ENCODE results near the gene INS. TPM values are rescaled to one million over a fixed set of nuclear protein-coding genes. Genes with fewer than 3 reads are reported as not detected.

Gene INS
- total RNA-seq (ENCODE audit: low replicate concordance): not detected in 2 replicates

DNA sequence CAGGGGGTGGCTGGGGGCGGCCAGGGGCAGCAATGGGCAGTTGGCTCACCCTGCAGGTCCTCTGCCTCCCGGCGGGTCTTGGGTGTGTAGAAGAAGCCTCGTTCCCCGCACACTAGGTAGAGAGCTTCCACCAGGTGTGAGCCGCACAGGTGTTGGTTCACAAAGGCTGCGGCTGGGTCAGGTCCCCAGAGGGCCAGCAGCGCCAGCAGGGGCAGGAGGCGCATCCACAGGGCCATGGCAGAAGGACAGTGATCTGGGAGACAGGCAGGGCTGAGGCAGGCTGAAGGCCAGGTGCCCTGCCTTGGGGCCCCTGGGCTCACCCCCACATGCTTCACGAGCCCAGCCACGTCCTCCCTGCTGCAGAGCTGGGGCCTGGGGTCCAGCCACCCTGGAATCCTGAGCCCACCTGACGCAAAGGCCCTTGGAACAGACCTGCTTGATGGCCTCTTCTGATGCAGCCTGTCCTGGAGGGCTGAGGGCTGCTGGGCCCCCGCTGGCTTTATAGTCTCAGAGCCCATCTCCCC is at the start of gene INS:
Gene INS, minus strand, starts transcription at position 474 of the 524 bp plus-strand sequence. Its CDS starts 238 bp downstream, at position 236.

DNA sequence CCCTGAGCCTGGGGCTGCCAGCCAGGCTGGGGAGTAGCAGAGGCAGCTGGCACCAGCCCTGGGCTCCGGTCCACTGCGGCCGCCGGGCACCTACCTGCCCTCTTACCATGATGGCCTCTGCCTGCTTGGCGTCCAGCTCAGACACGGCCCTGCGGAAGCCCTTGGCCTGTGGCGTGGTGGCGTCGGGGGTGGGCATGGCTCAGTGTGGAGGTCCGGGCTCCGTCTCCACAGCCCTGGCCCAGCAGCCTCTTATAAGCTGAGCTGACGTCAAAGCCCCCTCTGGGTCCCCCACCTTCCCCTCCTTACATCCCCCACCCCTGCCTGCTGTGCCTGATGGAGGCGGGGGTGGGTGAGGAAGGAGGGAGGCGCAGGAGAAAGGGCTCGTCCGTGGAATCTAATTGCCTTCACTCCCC is 10.6 kb upstream of the INS start, which contains the start of gene TH:
Gene TH, minus strand, starts transcription at position 225 of the 413 bp plus-strand sequence. Its CDS starts 29 bp downstream, at position 196.

DNA sequence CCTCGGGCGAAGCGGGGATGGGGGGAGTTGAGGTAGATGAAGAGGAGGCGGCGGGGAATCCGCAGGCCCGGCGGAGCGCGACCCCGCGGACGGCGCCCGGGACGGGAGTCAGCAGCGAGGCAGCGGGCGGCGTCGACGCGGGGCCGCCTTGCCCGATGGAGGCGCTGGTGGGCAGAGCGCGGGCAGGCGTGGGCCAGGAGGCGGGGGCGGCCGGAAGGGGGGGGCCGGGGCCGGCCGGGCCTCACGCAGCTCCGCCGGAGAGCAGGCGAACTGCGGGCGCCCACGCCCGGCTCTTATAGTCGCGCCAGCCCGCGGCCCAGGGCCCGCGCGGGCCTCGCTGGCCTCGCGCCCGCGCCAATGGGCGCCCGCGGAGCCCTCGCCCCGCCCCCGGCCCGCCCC is 21.9 kb downstream of the INS start, which contains the start of gene IGF2:
Gene IGF2, minus strand, starts transcription at position 267 of the 399 bp plus-strand sequence. CDS start 3,866 bp downstream, outside the sequence.

Other genes starting within 250 kb of the INS start
- 0.15 and 0.70 TPM in 2 replicates for gene TNNT3, start 241.5 kb downstream of the INS start, total RNA-seq (ENCODE audit: low replicate concordance)
- 62.9 and 173 TPM in 2 replicates for gene MRPL23, start 213.9 kb downstream of the INS start, total RNA-seq (ENCODE audit: low replicate concordance)
- gene H19, start 163.4 kb downstream of the INS start, total RNA-seq (ENCODE audit: low replicate concordance): 2.3 and 523 TPM in 2 replicates
- gene IGF2, start 21.8 kb downstream of the INS start, total RNA-seq (ENCODE audit: low replicate concordance): 0.12 and 0.83 TPM in 2 replicates
- gene TH, start 10.6 kb upstream of the INS start, total RNA-seq (ENCODE audit: low replicate concordance): not detected in 2 replicates
- gene ASCL2, start 109.4 kb upstream of the INS start, total RNA-seq (ENCODE audit: low replicate concordance): not detected in 2 replicates
- 0.08 TPM in 1 of 2 replicates, not detected in the other for gene C11orf21, start 140.7 kb upstream of the INS start, total RNA-seq (ENCODE audit: low replicate concordance)
- gene TSPAN32, start 140.8 kb upstream of the INS start, total RNA-seq (ENCODE audit: low replicate concordance): 0.12 TPM in 1 of 2 replicates, not detected in the other
- gene CD81, start 216.1 kb upstream of the INS start, total RNA-seq (ENCODE audit: low replicate concordance): 166 and 536 TPM in 2 replicates
- 56.5 and 75.0 TPM in 2 replicates for gene TSSC4, start 239.5 kb upstream of the INS start, total RNA-seq (ENCODE audit: low replicate concordance)

All from smooth muscle cell of the coronary artery (primary cell).